ENCODE results near the gene SLC4A2.

The SLC4A2 gene

DNA sequence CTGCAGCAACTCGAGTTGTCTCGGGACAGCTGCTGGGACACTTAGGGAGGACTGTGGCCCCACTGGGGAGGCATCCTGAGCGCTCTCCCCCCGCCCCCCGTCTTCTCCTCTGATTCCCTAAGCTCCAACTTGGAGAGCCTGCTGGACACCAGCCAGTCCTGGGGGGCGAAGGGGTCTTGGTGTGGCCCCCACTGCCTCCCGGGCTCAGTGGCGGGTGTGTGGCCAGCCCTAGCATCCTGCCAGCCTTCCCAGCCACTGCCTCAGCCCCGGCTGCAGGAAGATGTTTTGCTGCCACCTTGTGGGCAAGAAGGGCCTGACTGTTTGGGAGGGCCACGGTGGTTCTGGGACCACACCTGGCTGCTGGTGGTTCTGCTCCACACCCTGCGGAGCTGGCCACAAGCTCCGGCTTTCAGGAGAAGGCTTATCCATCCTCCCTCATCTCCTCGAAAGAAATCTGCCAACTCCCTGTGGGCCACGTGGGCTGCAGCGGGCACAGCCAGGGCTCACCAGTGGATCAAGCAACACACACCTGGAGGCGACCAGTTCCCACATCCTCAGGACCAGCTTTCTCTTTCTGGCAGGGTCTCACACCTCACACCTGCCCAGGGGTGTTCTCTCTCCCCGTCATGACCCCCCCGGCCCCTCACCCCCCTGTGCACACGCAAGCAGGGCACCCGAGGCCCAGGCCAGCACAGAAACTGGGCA lies 51.7 kb downstream of the SLC4A2 start:
- no peak overlapping the region for H3K4me3 ChIP-seq (ENCODE audit: control insufficient read depth, low read depth, low read length)
- TF ChIP-seq, protein P1, sequence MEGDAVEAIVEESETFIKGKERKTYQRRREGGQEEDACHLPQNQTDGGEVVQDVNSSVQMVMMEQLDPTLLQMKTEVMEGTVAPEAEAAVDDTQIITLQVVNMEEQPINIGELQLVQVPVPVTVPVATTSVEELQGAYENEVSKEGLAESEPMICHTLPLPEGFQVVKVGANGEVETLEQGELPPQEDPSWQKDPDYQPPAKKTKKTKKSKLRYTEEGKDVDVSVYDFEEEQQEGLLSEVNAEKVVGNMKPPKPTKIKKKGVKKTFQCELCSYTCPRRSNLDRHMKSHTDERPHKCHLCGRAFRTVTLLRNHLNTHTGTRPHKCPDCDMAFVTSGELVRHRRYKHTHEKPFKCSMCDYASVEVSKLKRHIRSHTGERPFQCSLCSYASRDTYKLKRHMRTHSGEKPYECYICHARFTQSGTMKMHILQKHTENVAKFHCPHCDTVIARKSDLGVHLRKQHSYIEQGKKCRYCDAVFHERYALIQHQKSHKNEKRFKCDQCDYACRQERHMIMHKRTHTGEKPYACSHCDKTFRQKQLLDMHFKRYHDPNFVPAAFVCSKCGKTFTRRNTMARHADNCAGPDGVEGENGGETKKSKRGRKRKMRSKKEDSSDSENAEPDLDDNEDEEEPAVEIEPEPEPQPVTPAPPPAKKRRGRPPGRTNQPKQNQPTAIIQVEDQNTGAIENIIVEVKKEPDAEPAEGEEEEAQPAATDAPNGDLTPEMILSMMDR (IDR thresholded peaks at IDR 0.05; ENCODE audit: control insufficient read depth, insufficient read depth, low read depth, low read length, missing control alignments) = peak; percentile 95
- DNase-seq (ENCODE audit: low read depth) = no peak

DNA sequence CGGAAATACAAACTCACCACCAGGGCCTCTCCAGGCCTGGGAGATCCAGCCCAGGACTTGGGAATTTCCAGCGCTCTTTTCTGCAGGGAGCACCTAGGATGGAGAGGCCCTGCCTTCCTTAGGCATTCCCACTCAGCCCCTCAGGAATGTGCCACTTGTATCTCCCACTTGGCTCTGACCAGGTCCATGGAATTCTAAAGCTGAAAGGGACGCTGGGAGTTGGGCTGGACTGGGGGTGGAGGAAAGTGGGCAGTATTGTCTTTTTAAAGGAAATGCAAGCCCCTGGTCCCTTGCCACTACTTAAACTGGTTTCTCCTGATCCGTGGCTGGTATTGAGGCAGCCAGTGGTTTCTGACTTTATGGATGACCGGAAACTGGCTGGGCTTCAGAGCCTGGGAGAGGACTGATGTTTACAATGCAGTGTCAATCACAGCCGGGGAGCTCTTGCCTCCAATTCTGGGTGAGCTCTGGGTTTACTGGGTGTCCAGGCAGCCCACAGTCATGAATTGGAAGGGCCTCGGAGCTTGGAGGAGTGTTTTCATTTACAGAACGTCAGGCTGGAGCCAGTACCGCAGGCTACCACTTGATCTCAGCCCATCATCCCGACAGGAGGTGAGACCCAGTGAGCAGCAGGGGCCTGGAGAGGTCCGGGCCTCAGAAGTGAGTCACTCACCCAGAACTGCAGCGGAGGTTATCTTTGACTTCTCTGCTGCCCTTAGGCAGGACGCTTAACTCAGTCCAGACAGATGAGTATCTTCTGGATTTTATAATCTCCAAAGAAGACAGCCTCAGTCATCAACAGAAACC lies 54.2 kb downstream of the SLC4A2 start:
- TF ChIP-seq, protein P1 (IDR thresholded peaks at IDR 0.05; ENCODE audit: control insufficient read depth, insufficient read depth, low read depth, low read length, missing control alignments) = peak; percentile 15
- no peak overlapping the region for H3K4me3 ChIP-seq (ENCODE audit: control insufficient read depth, low read depth, low read length)
- DNase-seq (ENCODE audit: low read depth) = peak; percentile 35

DNA sequence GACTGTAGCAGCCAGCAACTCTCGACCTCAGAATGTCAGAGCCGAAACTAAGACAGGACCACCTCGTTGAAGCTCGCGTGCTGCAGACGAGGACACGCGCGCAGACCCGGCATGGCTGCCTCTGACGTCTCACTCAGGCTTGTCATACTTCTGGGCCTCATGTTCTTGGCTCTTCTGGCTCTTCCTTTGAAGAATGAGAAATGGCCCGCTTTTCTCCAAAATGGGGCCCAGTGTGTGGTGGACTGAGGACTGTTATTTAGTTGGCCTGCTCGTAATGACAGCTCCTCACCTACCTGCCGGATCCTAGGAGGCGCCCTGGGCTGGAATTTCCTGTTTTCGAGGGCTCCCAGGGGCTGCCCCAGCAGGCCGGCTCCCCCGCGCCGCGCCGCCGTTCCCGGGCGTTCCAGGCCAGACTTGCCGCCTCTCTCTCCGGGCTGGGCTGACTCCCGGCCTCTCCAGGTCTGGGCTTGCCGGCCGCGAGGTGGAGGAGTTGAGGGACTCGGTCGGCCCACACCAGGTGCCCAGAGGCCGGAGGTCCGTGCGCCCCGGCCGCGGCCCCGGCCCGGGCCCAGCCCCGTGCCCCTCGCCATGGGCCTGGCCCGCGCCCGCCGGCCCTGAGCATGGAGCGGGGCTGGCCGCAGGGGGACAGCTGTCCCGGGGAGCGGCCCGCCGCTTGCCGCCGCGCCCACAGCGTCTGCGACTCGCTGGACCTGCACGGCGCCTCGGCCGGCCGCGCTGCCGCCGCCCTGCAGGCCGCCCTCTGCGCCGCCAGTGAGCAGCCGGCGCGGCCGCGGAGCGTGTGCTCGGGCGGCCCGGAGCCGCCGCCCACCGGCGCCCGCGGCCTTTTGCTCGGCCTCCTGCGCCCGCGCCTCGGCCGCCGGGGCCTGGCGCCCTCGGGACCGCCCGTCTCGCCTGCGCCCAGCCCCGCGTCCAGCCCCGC lies 55.0 kb downstream of the SLC4A2 start:
- H3K4me3 ChIP-seq (ENCODE audit: control insufficient read depth, low read depth, low read length) = no peak overlapping the region
- TF ChIP-seq, protein P1 (IDR thresholded peaks at IDR 0.05; ENCODE audit: control insufficient read depth, insufficient read depth, low read depth, low read length, missing control alignments) = no peak
- peak; percentile 5 for DNase-seq (ENCODE audit: low read depth)

DNA sequence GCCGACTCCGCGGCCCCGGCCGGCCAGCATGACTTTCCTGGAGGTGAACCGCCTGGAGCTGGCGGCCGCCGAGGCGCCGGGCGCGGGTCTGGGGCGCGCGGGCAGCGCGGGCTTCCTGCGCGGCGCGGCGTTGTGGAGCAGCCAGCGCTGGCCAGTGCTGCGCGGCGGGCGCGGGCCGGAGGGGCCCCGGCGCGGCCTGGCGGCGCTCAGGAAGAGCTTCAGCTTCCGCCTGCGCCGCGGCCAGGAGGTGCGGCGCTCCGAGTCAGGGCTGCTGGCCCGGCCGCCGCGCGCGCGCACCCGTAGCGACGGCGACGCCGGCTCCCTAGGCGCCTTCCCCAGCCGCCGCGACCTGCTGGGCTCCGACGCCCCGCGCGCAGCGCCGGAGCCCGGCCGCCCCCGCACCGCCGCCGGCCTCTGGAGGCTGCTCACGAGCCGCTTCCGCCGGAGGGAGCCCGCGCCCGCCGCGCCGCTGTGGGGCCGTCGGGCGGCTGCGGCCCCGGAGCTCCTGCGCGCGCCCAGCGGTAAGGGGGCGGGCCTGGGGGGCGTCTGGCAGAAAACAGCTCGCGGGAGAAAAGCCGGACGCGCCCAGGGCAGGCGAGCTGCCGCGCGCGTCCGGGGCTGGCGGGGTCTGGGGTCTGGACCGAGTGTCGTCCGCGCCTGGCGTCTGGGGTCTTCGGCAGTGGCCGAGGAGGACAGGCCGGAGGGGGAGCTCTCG lies 55.9 kb downstream of the SLC4A2 start:
- TF ChIP-seq, protein P1 (IDR thresholded peaks at IDR 0.05; ENCODE audit: control insufficient read depth, insufficient read depth, low read depth, low read length, missing control alignments) = no peak
- H3K4me3 ChIP-seq (ENCODE audit: control insufficient read depth, low read depth, low read length) = no peak overlapping the region; the same call in 1 of the 2 replicates
- DNase-seq (ENCODE audit: low read depth) = no peak

DNA sequence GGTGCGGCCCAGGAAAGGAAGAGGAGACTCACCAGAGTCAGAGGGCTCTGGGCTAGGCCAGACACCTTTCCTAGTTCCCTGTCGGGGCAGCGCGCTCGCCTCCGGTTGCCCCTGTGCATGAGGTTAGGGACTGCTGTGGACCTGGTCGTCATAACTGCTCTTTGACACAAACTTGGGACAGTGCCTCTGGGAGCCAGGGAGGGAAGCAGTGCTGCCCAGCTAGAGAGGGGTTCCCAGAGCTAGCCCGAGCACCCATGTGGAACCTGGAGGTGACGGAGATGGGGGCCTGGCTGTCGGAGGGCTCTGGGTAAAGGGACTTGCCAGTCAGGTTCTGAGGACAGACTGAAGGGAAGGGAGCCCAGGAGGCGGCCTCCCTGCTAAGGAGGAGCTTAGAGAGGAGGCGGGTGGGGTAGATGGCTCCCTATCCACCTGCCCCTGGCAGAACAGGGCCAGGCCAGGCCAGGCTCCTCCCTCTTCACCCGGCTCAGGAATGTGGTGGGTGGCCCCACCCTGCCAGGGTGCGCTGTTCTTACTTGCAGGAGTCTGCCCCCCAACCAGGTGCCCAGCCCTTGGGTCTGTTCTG lies 56.5 kb downstream of the SLC4A2 start:
- no peak overlapping the region; the same call in 1 of the 2 replicates for H3K4me3 ChIP-seq (ENCODE audit: control insufficient read depth, low read depth, low read length)
- TF ChIP-seq, protein P1 (IDR thresholded peaks at IDR 0.05; ENCODE audit: control insufficient read depth, insufficient read depth, low read depth, low read length, missing control alignments) = no peak
- no peak for DNase-seq (ENCODE audit: low read depth)

Data from AG09309 (cell line).